CD4-positive, alpha-beta T cell treated with Interleukin-17A for 1 hour (primary cell): ENCODE measurements around the gene SMIM10.
"Not testable (repeated sequence)": the region's sequence is repeated elsewhere in the genome, so short reads cannot be mapped to it uniquely, and the experiment has no call there.

Experiments
- DNase-seq: peaks from one replicate; pipeline ENCODE4 v3.0.0-alpha.2; 2020

SMIM10 gene

GRCh38 chrX:134990801-134991481 is at the start of gene SMIM10:
Gene SMIM10 (plus strand): TSS chrX:134990991. CDS start chrX:134991096, 105 bp downstream.
- DNase-seq: peak; percentile 4

GRCh38 chrX:134946364-134946763 is 44.4 kb upstream of the SMIM10 start:
- DNase-seq: not testable (repeated sequence)

- DNase-seq: no peak
Measured at GRCh38 chrX:134948333-134949241, 42.2 kb upstream of the SMIM10 start.

GRCh38 chrX:134949271-134949670 is 41.5 kb upstream of the SMIM10 start:
- DNase-seq: no peak

DNA sequence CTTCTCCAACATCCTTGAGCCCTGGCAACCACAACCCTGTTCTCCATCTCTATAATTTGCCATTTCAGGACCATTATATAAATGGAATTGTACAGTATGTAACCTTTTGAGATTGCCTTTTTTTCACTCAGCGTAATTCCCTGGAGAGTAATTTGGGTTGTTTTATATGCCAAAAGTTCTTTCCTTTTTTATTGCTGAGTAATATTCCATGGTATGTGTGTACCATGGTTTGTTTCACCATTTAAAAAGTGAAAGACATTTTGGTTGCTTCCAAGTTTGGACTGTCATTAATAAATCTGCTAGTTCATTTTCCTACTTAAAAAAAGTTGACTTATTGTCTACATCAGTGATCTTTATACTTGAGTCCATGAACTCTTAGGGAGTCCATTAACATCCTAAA is 33.0 kb upstream of the SMIM10 start:
- no peak for DNase-seq

DNA sequence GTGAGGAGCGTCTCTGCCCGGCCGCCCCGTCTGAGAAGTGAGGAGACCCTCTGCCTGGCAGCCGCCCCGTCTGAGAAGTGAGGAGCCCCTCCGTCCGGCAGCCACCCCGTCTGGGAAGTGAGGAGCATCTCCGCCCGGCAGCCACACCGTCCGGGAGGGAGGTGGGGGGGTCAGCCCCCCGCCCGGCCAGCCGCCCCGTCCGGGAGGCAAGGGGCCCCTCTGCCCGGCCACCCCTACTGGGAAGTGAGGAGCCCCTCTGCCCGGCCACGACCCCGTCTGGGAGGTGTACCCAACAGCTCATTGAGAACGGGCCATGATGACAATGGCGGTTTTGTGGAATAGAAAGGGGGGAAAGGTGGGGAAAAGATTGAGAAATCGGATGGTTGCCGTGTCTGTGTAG is 30.4 kb upstream of the SMIM10 start:
- not testable (repeated sequence) for DNase-seq

DNA sequence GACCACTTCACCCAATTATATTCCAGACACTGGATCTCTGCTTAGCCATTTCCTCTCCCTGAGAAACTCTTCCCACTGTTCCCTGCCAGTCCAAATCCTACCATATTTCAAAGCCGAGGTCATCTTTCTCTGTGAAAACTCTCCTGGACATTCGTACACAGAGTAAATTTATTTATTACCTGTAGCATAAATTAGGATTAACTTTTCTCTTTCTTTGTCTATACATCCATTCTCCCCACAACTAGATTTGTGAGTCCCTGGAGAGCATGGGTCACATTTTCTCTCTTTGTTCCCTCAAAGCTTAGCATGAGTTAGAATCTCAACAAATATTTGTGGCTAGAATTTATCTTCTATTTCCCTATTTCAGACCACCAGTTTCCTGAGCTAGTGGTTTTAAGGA is 27.8 kb upstream of the SMIM10 start:
- no peak for DNase-seq

- DNase-seq: no peak
Measured at GRCh38 chrX:134969726-134970125, 21.1 kb upstream of the SMIM10 start.

DNA sequence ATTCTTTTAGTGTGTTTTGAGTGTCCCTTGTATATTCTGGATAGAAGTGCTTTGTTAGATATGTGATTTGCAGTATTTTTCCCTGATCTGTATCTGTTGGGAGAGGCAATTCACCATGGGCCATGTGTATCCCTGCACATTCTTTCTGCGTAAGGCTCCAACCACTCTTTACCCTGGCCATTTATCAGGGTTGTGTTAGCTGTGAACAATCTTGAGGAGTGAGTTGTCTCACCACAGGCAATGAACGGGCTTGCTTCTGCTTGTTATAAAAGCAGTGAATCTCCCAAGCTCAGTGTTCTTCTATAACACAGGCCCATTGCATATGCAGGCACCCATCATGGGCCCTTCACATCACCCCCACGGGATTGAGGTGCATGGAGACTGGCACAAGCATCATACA is 18.9 kb upstream of the SMIM10 start:
- DNase-seq: no peak

DNA sequence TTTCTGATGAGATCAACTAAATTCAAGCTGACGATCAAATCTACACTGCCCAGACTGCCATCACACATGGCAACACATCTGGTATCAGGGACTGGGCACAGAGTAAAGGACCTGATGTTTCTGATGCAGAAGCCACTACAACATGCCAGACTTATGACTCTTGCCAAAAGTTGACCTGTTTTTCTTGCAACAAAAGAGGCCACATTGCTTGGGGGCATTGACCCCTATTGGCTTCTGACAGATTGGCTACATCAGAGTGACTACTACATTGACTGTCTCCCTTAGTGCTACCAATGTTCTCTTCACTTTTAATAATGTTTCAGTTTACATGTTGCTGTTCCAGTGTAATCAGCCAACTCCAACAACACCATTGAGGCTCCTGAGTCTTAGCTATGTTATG is 15.3 kb upstream of the SMIM10 start:
- DNase-seq: no peak

- no peak for DNase-seq
Measured at GRCh38 chrX:134981910-134982309, 8.9 kb upstream of the SMIM10 start.

GRCh38 chrX:134982748-134983147 is 8.0 kb upstream of the SMIM10 start:
- DNase-seq: no peak

DNA sequence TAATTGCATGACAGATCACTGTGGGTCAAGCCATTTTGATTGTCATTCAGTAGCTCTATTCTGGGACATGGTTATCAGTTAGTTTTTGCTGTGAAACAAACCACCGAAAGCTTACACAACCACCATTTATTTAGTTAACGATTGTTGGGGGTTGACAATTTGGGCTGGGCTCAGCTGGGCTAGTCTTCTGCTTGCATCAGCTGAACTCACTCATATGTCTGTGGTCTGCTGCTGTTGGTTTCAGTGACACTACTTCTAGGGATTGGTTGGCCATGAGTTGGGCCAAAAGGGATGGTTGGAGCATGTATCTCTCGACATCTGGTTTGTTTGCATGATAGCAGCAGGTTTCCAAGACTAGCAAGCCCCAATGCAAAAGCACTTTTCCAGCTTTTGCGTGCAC is 5.3 kb upstream of the SMIM10 start:
- no peak for DNase-seq

- DNase-seq: no peak
Measured at GRCh38 chrX:134990475-134990800, 353 bp upstream of the SMIM10 start.

- no peak for DNase-seq
Measured at GRCh38 chrX:134997646-134998045, 6.9 kb downstream of the SMIM10 start.

DNA sequence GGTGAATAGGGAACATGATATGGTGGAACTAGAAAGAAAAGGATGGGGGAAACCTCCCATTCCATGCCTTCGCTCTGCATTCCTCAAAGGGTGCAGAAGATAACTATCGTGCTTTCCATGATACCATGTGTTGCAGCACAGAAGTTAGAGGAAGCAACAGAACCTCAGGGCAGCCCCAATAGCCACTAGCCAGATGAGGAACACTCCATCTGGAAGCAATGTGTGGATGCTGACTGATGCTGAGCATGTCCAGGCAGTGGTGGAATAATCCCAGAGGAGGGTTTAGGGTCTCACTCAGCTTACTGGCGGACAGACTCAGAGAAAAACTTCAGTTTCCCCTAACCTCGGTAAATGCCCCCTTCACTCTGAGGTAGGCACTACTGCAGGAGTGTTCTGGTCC is 7.5 kb downstream of the SMIM10 start:
- DNase-seq: no peak

GRCh38 chrX:134999469-134999868 is 8.7 kb downstream of the SMIM10 start:
- peak; percentile 41 for DNase-seq

- DNase-seq: no peak
Measured at GRCh38 chrX:135000516-135000915, 9.7 kb downstream of the SMIM10 start.

- DNase-seq: peak; percentile 93
Measured at GRCh38 chrX:135003876-135004623, 13.3 kb downstream of the SMIM10 start.

DNA sequence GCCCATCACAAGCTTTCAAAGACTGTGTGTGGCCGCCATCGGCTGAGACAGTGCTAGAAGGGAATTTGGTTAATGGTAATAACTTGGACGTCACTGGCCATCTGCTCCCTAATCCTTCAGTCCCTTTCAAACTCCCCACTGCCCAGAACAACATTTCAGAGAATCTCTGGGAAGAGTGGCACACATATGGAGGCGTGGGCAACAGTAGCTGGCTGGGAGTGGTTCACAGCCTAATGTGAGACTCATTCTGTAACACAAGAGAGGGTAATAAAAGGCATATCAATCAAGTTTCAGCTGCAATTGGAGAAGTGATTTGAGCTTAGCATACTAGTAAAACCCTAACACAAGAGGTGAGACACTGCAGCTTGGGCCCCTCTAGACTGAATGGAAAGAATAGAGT is 15.4 kb downstream of the SMIM10 start:
- no peak for DNase-seq

DNA sequence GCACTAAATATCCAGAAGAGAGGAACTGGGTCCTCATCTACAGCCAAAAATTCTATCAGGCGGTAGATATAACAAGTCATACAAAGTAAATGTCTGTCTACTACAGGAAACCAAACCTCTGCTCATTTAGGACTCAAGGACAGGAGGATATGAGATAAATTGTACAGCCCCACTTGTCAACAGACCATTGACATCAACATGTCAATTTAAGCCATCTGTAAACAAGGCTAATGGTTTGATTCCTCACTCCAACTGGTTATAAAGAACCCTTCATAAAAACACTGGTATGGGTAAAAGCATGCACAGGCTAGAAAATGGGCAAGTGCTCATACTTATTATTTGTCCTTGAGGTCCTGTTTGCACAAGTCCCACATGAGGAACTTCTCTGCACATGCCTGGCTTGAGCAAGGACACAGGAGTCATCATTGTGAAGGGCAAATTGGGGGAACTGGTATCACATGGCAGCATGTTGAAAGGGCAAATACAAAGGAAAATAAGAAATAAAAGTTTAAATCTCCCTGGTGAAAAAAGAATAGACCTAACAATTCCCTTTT is 18.3 kb downstream of the SMIM10 start:
- no peak for DNase-seq

DNA sequence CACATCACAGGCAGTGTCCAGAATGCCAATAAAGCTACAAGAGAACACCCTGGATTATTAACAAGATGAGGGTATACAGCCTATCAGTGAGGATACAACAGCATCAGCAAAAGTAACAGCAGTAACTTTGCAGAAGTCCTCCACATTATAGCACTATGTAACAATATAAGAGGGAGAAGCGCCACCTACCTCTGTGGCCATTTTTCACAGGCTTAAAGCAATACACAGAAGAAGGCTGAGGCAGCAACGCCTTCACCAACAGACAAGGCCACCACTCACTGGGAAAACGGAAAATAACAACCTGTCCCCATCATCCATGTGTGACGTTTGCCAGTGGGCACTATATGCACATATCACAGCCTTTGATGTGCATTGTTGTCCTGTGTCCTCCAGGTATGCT is 19.0 kb downstream of the SMIM10 start:
- DNase-seq: no peak

DNA sequence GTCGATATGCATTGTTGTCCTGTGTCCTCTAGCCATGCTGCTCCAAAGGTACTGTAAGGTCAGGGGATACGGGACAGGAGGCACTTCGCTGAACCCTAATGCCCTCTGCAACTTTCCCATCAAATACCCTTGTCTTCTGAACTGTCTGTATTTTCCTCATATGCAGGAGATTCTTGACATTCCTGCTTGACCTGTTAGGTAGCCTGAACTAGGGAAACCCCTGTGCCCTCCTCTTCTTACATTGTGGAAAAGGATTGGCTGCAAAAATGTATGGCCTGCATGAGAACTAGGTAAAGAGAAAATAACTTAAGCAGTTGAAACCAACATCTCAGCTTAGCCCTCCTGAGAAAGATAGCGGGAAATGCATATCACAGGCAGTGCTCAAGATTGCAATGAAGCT is 20.1 kb downstream of the SMIM10 start:
- DNase-seq: no peak
